Keratinocyte (primary cell): ENCODE results near the gene CD59. TPM values are rescaled to one million over a fixed set of nuclear protein-coding genes. Genes with fewer than 3 reads are reported as not detected.

Experiments used
- DNase-seq: peaks from one replicate; pipeline ENCODE4 v3.0.0-alpha.2; 2011; ENCODE audit warnings: low read depth, missing footprints, low spot score
- FAIRE-seq: peaks from 2 replicates; lab custom pipeline; 2011; peaks lifted over from hg19 to GRCh38; lab: Jason Lieb, UNC
- H2AFZ ChIP-seq: 2 replicates; pipeline ENCODE4 v1.6.0; 2012; ENCODE audit warnings: low read length, control low read depth, inconsistent platforms; ENCODE audit not compliant: control insufficient read depth
- H3K27ac ChIP-seq: 2 replicates; pipeline ENCODE4 v1.5.1; 2011; ENCODE audit warnings: low read length; ENCODE audit not compliant: control insufficient read depth, insufficient read depth
- H3K27me3 ChIP-seq: 3 replicates; pipeline ENCODE4 v1.6.0; 2011; ENCODE audit warnings: low read length; ENCODE audit not compliant: control insufficient read depth, insufficient read depth; ENCODE audit errors: extremely low read depth
- H3K36me3 ChIP-seq, 2 experiments: 2 replicates in 1 of 2; 3 replicates in 1 of 2; pipeline ENCODE4 v1.5.1; 2011; ENCODE audit warnings: low read length in 2 of 2, mild to moderate bottlenecking in 1 of 2; ENCODE audit not compliant: control insufficient read depth in 2 of 2, insufficient read depth in 2 of 2; ENCODE audit errors: extremely low read depth in 1 of 2
- H3K4me1 ChIP-seq: 3 replicates; pipeline ENCODE4 v1.5.1; 2011; ENCODE audit warnings: low read length; ENCODE audit not compliant: control insufficient read depth, insufficient read depth; ENCODE audit errors: extremely low read depth
- H3K4me2 ChIP-seq: 3 replicates; pipeline ENCODE4 v1.6.0; 2011; ENCODE audit warnings: low read depth, low read length; ENCODE audit not compliant: control insufficient read depth, insufficient read depth; ENCODE audit errors: extremely low read depth
- H3K4me3 ChIP-seq, 3 experiments: fragments of 200-600 bp in 1 of 3; sonication (generic) in 1 of 3; 2 replicates in 2 of 3; 3 replicates in 1 of 3; pipeline ENCODE4 v1.5.1; 2011 to 2016; ENCODE audit warnings: low read length in 3 of 3, mild to moderate bottlenecking in 3 of 3, control low read depth in 2 of 3, inconsistent platforms in 1 of 3, low read depth in 1 of 3, mixed read lengths in 1 of 3, mixed run types in 1 of 3, moderate library complexity in 1 of 3; ENCODE audit not compliant: control insufficient read depth in 2 of 3, insufficient read depth in 2 of 3; ENCODE audit errors: extremely low read depth in 1 of 3
- H3K79me2 ChIP-seq: 2 replicates; pipeline ENCODE4 v1.6.0; 2012; ENCODE audit warnings: low read length; ENCODE audit not compliant: control insufficient read depth, insufficient read depth
- H3K9ac ChIP-seq: 3 replicates; pipeline ENCODE4 v1.6.0; 2011; ENCODE audit warnings: low read length; ENCODE audit not compliant: control insufficient read depth, insufficient read depth; ENCODE audit errors: extremely low read depth
- H3K9me1 ChIP-seq: 3 replicates; pipeline ENCODE4 v1.6.0; 2011; ENCODE audit warnings: low read length; ENCODE audit not compliant: control insufficient read depth, insufficient read depth; ENCODE audit errors: extremely low read depth
- H3K9me3 ChIP-seq: 2 replicates; pipeline ENCODE4 v1.5.1; 2012; ENCODE audit warnings: low read depth, low read length; ENCODE audit not compliant: control insufficient read depth
- H4K20me1 ChIP-seq: 3 replicates; pipeline ENCODE4 v1.6.0; 2011; ENCODE audit warnings: low read length; ENCODE audit not compliant: control insufficient read depth, insufficient read depth; ENCODE audit errors: extremely low read depth
- CTCF ChIP-seq, 3 experiments: IDR thresholded peaks in 1 of 3; conservative IDR thresholded peaks in 1 of 3; optimal IDR thresholded peaks in 1 of 3; 2 replicates in 2 of 3; 3 replicates in 1 of 3; pipeline versions ENCODE3 to v1.5.1; 2011; ENCODE audit warnings: low read length in 3 of 3, mild to moderate bottlenecking in 3 of 3, moderate library complexity in 2 of 3, control low read depth in 1 of 3, inconsistent platforms in 1 of 3; ENCODE audit not compliant: insufficient read depth in 2 of 3; ENCODE audit errors: extremely low read depth in 1 of 3
- EZH2 ChIP-seq: IDR thresholded peaks from one replicate; pipeline ENCODE4 v1.6.1; 2012; ENCODE audit warnings: inconsistent platforms, mild to moderate bottlenecking, low read length, moderate library complexity
- dilution Hi-C: fragments of 300-500 bp; cut with MboI; formaldehyde crosslinking; loops from one replicate; pipeline ENCODE4 v1.7.0; 2020; ENCODE audit warnings: low sequenced_read_pairs; ENCODE audit not compliant: extremely low pct_ligation_motif_present
- polyA plus RNA-seq, 5 experiments: library from polyadenylated mRNA; depleted of rRNA in 3 of 5; stranded (reverse) in 3 of 5; stranded (forward) in 1 of 5; unstranded in 1 of 5; fragments of >200 nt; gene quantifications; 1 replicate in 1 of 5; 2 replicates in 3 of 5; 3 replicates in 1 of 5; pipeline versions ENCODE4 v1.2.1 to v1.2.3, GENCODE V29; 2011 to 2012; ENCODE audit warnings: missing spikeins in 2 of 5, low read depth in 1 of 5, low replicate concordance in 1 of 5

The CD59 gene
- polyA plus RNA-seq, 1 donor (not counting 4 experiments of a cell fraction or from before 2014, with no cell fraction given), result 1,349 TPM

GRCh38 chr11:33723238-33723881 lies 12.9 kb downstream of the CD59 start:
- peaks cover 8% of the 10 kb centered on the region for H4K20me1 ChIP-seq
- no peak for TF ChIP-seq EZH2
- TF ChIP-seq CTCF (optimal IDR thresholded peaks at IDR 0.05 in 1 of 3, IDR thresholded peaks at IDR 0.05 in 1 of 3, conservative IDR thresholded peaks at IDR 0.05 in 1 of 3; ENCODE audit: extremely low read depth in 1 of 3, insufficient read depth in 2 of 3, low read length in 3 of 3), result no peak
- dilution Hi-C loops, result no loop called here
- H3K27me3 ChIP-seq, result no peaks in the 10 kb centered on the region
- H3K79me2 ChIP-seq, result peaks cover 91% of the 10 kb centered on the region
- peak overlapping the region; percentile 79 for H3K27ac ChIP-seq
- peak overlapping the region; percentile 42 for H3K9ac ChIP-seq
- peak overlapping the region in 1 of 3 experiments; percentile 23 for H3K4me3 ChIP-seq
- peak; percentile 80 for DNase-seq
- peaks cover 4% of the 10 kb centered on the region for H3K9me1 ChIP-seq
- H3K36me3 ChIP-seq, result peaks cover 16 to 31% of the 10 kb centered on the region in 2 experiments
- H3K4me1 ChIP-seq, result peaks cover 65% of the 10 kb centered on the region
- FAIRE-seq, result no peak
- H2AFZ ChIP-seq, result no peak overlapping the region
- H3K4me2 ChIP-seq, result peak overlapping the region; percentile 58
- H3K9me3 ChIP-seq, result no peaks in the 10 kb centered on the region

GRCh38 chr11:33722590-33723234 lies 13.5 kb downstream of the CD59 start:
- Histone ChIP-seq H4K20me1 (peaks cover 8% of the 10 kb centered on the region), H3K4me2 (peak overlapping the region; percentile 58), H3K9ac (peak overlapping the region; percentile 42), H3K36me3 (peaks cover 16 to 33% of the 10 kb centered on the region in 2 experiments), H3K9me3 (no peaks in the 10 kb centered on the region), H3K79me2 (peaks cover 88% of the 10 kb centered on the region), H2AFZ (no peak overlapping the region), H3K4me1 (peaks cover 69% of the 10 kb centered on the region), H3K4me3 (no peak overlapping the region), H3K27ac (peak overlapping the region; percentile 79), H3K27me3 (no peaks in the 10 kb centered on the region), H3K9me1 (peaks cover 4% of the 10 kb centered on the region)
- TF ChIP-seq CTCF (optimal IDR thresholded peaks at IDR 0.05 in 1 of 3, IDR thresholded peaks at IDR 0.05 in 1 of 3, conservative IDR thresholded peaks at IDR 0.05 in 1 of 3; ENCODE audit: extremely low read depth in 1 of 3, insufficient read depth in 2 of 3, low read length in 3 of 3), result no peak
- TF ChIP-seq EZH2, result no peak
- FAIRE-seq, result no peak
- DNase-seq, result no peak
- dilution Hi-C loops, result no loop called here
